Smooth muscle cell (in vitro differentiated cells): ENCODE data around the gene SLC38A1. TPM values are rescaled to one million over a fixed set of nuclear protein-coding genes. Genes with fewer than 3 reads are reported as not detected.

ENCODE experiments used
- DNase-seq: peaks from one replicate; lab custom pipeline; 2025; ENCODE audit not compliant: unreplicated experiment; lab: John Stamatoyannopoulos, UW
- H2AFZ ChIP-seq: fragments of 200-600 bp; sonication (generic); 2 replicates; pipeline ENCODE4 v1.6.0; 2016; ENCODE audit warnings: antibody characterized with exemption, low read depth, mild to moderate bottlenecking
- H3F3A ChIP-seq: fragments of 200-600 bp; sonication (generic); 2 replicates; pipeline ENCODE4 v1.6.0; 2017; ENCODE audit warnings: antibody characterized with exemption, low read depth
- H3K27ac ChIP-seq: fragments of 200-600 bp; sonication (generic); 2 replicates; pipeline ENCODE4 v1.5.1; 2016; ENCODE audit warnings: low read depth, mild to moderate bottlenecking
- H3K27me3 ChIP-seq: fragments of 200-600 bp; sonication (generic); 2 replicates; pipeline ENCODE4 v1.6.1; 2016; ENCODE audit warnings: low read depth, mild to moderate bottlenecking
- H3K36me3 ChIP-seq: fragments of 200-600 bp; sonication (generic); 2 replicates; pipeline ENCODE4 v1.5.1; 2016; ENCODE audit warnings: low read depth
- H3K4me1 ChIP-seq: fragments of 200-600 bp; sonication (generic); 2 replicates; pipeline ENCODE4 v1.5.1; 2016; ENCODE audit warnings: low read depth
- H3K4me2 ChIP-seq: fragments of 200-600 bp; sonication (generic); 2 replicates; pipeline ENCODE4 v1.6.0; 2016; ENCODE audit warnings: mild to moderate bottlenecking
- H3K4me3 ChIP-seq: fragments of 200-600 bp; sonication (generic); 2 replicates; pipeline ENCODE4 v1.5.1; 2016; ENCODE audit warnings: mild to moderate bottlenecking
- H3K79me2 ChIP-seq: fragments of 200-600 bp; sonication (generic); 2 replicates; pipeline ENCODE4 v1.6.0; 2016; ENCODE audit warnings: low read depth, mild to moderate bottlenecking
- H3K9ac ChIP-seq: fragments of 200-600 bp; sonication (generic); 2 replicates; pipeline ENCODE4 v1.6.0; 2016; ENCODE audit warnings: low read depth
- H3K9me3 ChIP-seq: fragments of 200-600 bp; sonication (generic); replicated peaks from 2 replicates; pipeline ENCODE4 v1.5.1; 2016; ENCODE audit warnings: low read depth
- H4K20me1 ChIP-seq: fragments of 200-600 bp; sonication (generic); 2 replicates; pipeline ENCODE4 v1.6.0; 2016; ENCODE audit warnings: low read depth
- CTCF ChIP-seq: fragments of 200-600 bp; sonication (generic); IDR thresholded peaks from 2 replicates; pipeline ENCODE4 v1.5.1; 2017; ENCODE audit warnings: borderline replicate concordance, mild to moderate bottlenecking, antibody characterized with exemption; ENCODE audit not compliant: insufficient read depth, poor library complexity, severe bottlenecking
- WGBS: methylation state at CpG from one replicate; pipeline ENCODE4 v1.1.7; 2016; ENCODE audit warnings: low lambda C conversion rate; 5-methylcytosine and 5-hydroxymethylcytosine counted together
- polyA plus RNA-seq: library from polyadenylated mRNA; unstranded; fragments of >200 nt; fragmentation: Nextera tagmentation; extraction: Ambion mirVana; gene quantifications from 2 replicates; pipeline ENCODE4 v1.2.1, GENCODE V29; 2016
- total RNA-seq: library from RNA; depleted of rRNA; stranded (reverse); fragments of >200 nt; gene quantifications from 2 replicates; pipeline ENCODE4 v1.2.3, GENCODE V29; 2014

The SLC38A1 gene
- total and polyA plus RNA-seq, 2 experiments from 2014 or later, result 23.5 to 85.8 TPM

DNA sequence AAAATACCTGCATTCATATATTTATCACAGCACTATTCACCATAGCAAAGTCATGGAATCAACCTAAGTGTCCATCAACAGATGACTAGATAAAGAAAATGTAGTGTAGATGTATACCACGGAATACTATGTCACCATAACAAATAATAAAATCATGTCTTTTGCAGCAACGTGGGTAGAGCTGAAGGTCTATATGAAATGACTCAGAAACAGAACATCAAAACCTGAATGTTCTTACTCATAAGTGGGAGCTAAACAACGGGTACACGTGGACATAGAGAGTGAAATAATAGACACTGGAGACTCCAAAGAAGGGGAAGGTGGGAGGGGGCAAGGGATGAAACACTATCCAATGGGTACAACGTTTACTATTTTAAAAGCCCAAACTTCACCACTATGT lies 37.9 kb downstream of the SLC38A1 start:
- 90% methylated on average over 5 of the region's 5 CpGs for WGBS
- Histone ChIP-seq H3K9me3 (no peaks in the 10 kb centered on the region), H2AFZ (no peak overlapping the region), H3K27me3 (no peaks in the 10 kb centered on the region), H3K4me2 (no peak overlapping the region), H3K79me2 (peaks cover 65% of the 10 kb centered on the region), H3K9ac (no peak overlapping the region), H3K4me1 (no peaks in the 10 kb centered on the region), H3K4me3 (no peak overlapping the region), H3K36me3 (no peaks in the 10 kb centered on the region), H3F3A (no peaks in the 10 kb centered on the region), H3K27ac (no peak overlapping the region), H4K20me1 (peaks cover 4% of the 10 kb centered on the region)
- no peak for TF ChIP-seq CTCF
- DNase-seq, result no peak

DNA sequence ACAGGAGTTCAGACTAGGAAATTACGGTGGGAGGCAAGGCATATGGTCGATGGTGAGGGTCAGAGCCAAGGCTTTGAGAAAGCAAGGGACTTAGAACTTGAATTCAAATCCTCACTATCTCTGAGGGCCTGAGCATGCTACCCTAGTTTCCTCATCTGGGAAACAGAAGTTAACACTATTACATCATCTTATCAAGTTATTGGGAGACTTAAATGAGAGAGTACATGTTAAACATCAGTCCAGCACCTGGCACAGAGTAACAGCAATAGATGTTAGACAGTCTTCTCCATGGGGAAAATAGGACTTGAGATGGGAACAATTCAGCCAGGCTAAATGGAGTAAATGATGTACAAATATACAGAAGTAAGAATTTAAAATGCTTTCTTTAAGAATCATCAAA lies 38.5 kb downstream of the SLC38A1 start:
- H3K4me1 ChIP-seq, result no peaks in the 10 kb centered on the region
- no peak overlapping the region for H3K9ac ChIP-seq
- 85% methylated on average over 2 of the region's 2 CpGs for WGBS
- H2AFZ ChIP-seq, result no peak overlapping the region
- no peaks in the 10 kb centered on the region for H3F3A ChIP-seq
- no peak overlapping the region for H3K4me3 ChIP-seq
- no peaks in the 10 kb centered on the region for H3K36me3 ChIP-seq
- no peak overlapping the region for H3K27ac ChIP-seq
- no peak for DNase-seq
- no peaks in the 10 kb centered on the region for H3K27me3 ChIP-seq
- TF ChIP-seq CTCF, result no peak
- no peaks in the 10 kb centered on the region for H3K9me3 ChIP-seq
- H3K4me2 ChIP-seq, result no peak overlapping the region
- peaks cover 67% of the 10 kb centered on the region for H3K79me2 ChIP-seq
- H4K20me1 ChIP-seq, result peaks cover 4% of the 10 kb centered on the region

GRCh38 chr12:46227616-46228015 lies 41.2 kb downstream of the SLC38A1 start:
- Histone ChIP-seq H3K79me2 (peaks cover 60% of the 10 kb centered on the region), H3K9me3 (no peaks in the 10 kb centered on the region), H4K20me1 (peaks cover 4% of the 10 kb centered on the region), H3F3A (no peaks in the 10 kb centered on the region), H3K36me3 (no peaks in the 10 kb centered on the region), H3K27me3 (no peaks in the 10 kb centered on the region), H3K4me1 (no peaks in the 10 kb centered on the region), H2AFZ (no peak overlapping the region), H3K4me3 (no peak overlapping the region), H3K27ac (no peak overlapping the region), H3K9ac (no peak overlapping the region), H3K4me2 (no peak overlapping the region)
- DNase-seq, result no peak
- no peak for TF ChIP-seq CTCF
- WGBS, result 100% methylated on average over 2 of the region's 2 CpGs

DNA sequence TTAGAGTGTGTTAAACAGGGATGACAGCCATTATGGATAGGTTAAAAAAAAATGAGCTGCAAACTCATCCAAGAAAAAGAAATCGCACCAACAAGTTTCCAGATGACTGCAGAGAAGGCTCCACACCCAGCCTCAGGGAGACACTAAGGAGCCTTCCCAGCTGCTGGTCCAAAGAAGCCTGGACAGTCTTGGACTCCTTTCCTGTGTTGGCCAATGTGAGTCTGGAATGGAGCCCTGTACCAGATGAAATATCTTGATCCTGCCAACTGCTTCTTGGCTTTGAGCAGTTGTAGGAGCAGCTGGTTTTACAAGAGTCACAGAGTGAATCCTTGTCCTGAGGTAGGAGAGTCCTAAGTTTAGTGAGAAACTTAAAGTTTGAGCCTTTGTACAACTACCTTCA lies 44.5 kb downstream of the SLC38A1 start:
- Histone ChIP-seq H3K4me2 (no peak overlapping the region), H3K36me3 (no peaks in the 10 kb centered on the region), H3F3A (peaks cover 8% of the 10 kb centered on the region), H3K79me2 (peaks cover 31% of the 10 kb centered on the region), H3K4me1 (peaks cover 19% of the 10 kb centered on the region), H3K9me3 (no peaks in the 10 kb centered on the region), H4K20me1 (no peaks in the 10 kb centered on the region), H3K27me3 (no peaks in the 10 kb centered on the region), H3K9ac (no peak overlapping the region), H2AFZ (no peak overlapping the region), H3K27ac (no peak overlapping the region), H3K4me3 (no peak overlapping the region)
- TF ChIP-seq CTCF, result no peak
- 91% methylated on average over 1 of the region's 1 CpG for WGBS
- no peak for DNase-seq
